Endothelial cell of umbilical vein (primary cell): ENCODE results near the gene TAGLN2. TPM values are rescaled to one million over a fixed set of nuclear protein-coding genes. Genes with fewer than 3 reads are reported as not detected.

ENCODE experiments used
- BruUV-seq: library from RNA; stranded (reverse); fragments of 400-500 nt; replicated peaks from 2 replicates; lab custom pipeline; 2021; lab: Mats Ljungman, UMichigan
- CTCF ChIA-PET: fragments of 300-600, 350-600 bp; sonication (Branson Sonifier 250); formaldehyde crosslinking; loops from one replicate; lab custom pipeline; 2021; ENCODE audit warnings: antibody characterized with exemption, inconsistent platforms; lab: Charles Lee
- POLR2A ChIA-PET: fragments of 300-600, 350-600 bp; sonication (Branson Sonifier 250); formaldehyde crosslinking; loops from one replicate; lab custom pipeline; 2021; ENCODE audit warnings: antibody characterized with exemption, inconsistent platforms; lab: Charles Lee
- DNase-seq: peaks from one replicate; pipeline ENCODE4 v3.0.0-alpha.2; 2011; ENCODE audit warnings: low read depth, low spot score
- FAIRE-seq: peaks from 2 replicates; lab custom pipeline; 2011; peaks lifted over from hg19 to GRCh38; lab: Jason Lieb, UNC
- H2AFZ ChIP-seq: 2 replicates; pipeline ENCODE4 v1.6.0; 2012; ENCODE audit warnings: low read depth, low read length, control low read depth, inconsistent platforms
- H3K27ac ChIP-seq: 2 replicates; pipeline ENCODE4 v1.5.1; 2011; ENCODE audit warnings: low read depth, mild to moderate bottlenecking, control low read depth, low read length, moderate library complexity; ENCODE audit not compliant: insufficient read depth
- H3K27me3 ChIP-seq, 2 experiments: 2 replicates each; pipeline versions ENCODE4 v1.6.0 to v1.6.1; 2011; ENCODE audit warnings: low read length in 2 of 2, mixed read lengths in 1 of 2; ENCODE audit not compliant: control insufficient read depth in 2 of 2, insufficient read depth in 2 of 2
- H3K36me3 ChIP-seq, 2 experiments: 2 replicates in 1 of 2; 3 replicates in 1 of 2; pipeline ENCODE4 v1.5.1; 2011; ENCODE audit warnings: low read length in 2 of 2, mild to moderate bottlenecking in 1 of 2, moderate library complexity in 1 of 2; ENCODE audit not compliant: control insufficient read depth in 2 of 2, insufficient read depth in 2 of 2; ENCODE audit errors: extremely low read depth in 1 of 2
- H3K4me1 ChIP-seq: 3 replicates; pipeline ENCODE4 v1.5.1; 2011; ENCODE audit warnings: mild to moderate bottlenecking, low read length; ENCODE audit not compliant: control insufficient read depth, insufficient read depth; ENCODE audit errors: extremely low read depth
- H3K4me2 ChIP-seq: 2 replicates; pipeline ENCODE4 v1.6.1; 2011; ENCODE audit warnings: low read length, control low read depth, mixed read lengths; ENCODE audit not compliant: insufficient read depth
- H3K4me3 ChIP-seq, 3 experiments: fragments of 200-600 bp in 1 of 3; sonication (generic), shearing (Covaris generic) in 1 of 3; replicated peaks in 1 of 3; 2 replicates each; pipeline ENCODE4 v1.5.1; 2011 to 2016; ENCODE audit warnings: control low read depth in 3 of 3, low read length in 3 of 3, mild to moderate bottlenecking in 2 of 3, inconsistent platforms in 1 of 3, low read depth in 1 of 3, moderate library complexity in 1 of 3; ENCODE audit not compliant: insufficient read depth in 1 of 3
- H3K79me2 ChIP-seq: 2 replicates; pipeline ENCODE4 v1.6.0; 2012; ENCODE audit warnings: low read length, inconsistent platforms; ENCODE audit not compliant: control insufficient read depth, insufficient read depth
- H3K9ac ChIP-seq: replicated peaks from 2 replicates; pipeline ENCODE3; 2011; ENCODE audit warnings: low read length, control low read depth; ENCODE audit not compliant: insufficient read depth; ENCODE audit errors: extremely low read depth
- H3K9me1 ChIP-seq: replicated peaks from 3 replicates; pipeline ENCODE4 v1.6.0; 2011; ENCODE audit warnings: mild to moderate bottlenecking, low read length; ENCODE audit not compliant: control insufficient read depth, insufficient read depth; ENCODE audit errors: extremely low read depth
- H3K9me3 ChIP-seq: replicated peaks from 2 replicates; pipeline ENCODE4 v1.5.1; 2012; ENCODE audit warnings: low read length, inconsistent platforms; ENCODE audit not compliant: control insufficient read depth, insufficient read depth
- H4K20me1 ChIP-seq: replicated peaks from 2 replicates; pipeline ENCODE3; 2011; ENCODE audit warnings: mild to moderate bottlenecking, low read length; ENCODE audit not compliant: control insufficient read depth, insufficient read depth; ENCODE audit errors: extremely low read depth
- EZH2 ChIP-seq: IDR thresholded peaks from 2 replicates; pipeline ENCODE4 v1.6.1; 2012; ENCODE audit warnings: borderline replicate concordance, low read depth, mild to moderate bottlenecking, moderate library complexity, low read length, inconsistent platforms; ENCODE audit not compliant: severe bottlenecking
- FOS ChIP-seq: IDR thresholded peaks from 2 replicates; pipeline ENCODE4 v1.6.1; 2011; ENCODE audit warnings: mild to moderate bottlenecking, low read length, moderate library complexity, borderline replicate concordance; ENCODE audit not compliant: insufficient read depth
- GATA2 ChIP-seq: IDR thresholded peaks from 2 replicates; pipeline ENCODE4 v1.7.0; 2011; ENCODE audit warnings: low read depth, mild to moderate bottlenecking, moderate library complexity, mixed read lengths, low read length; ENCODE audit not compliant: insufficient read length, insufficient read depth
- JUN ChIP-seq: IDR thresholded peaks from 2 replicates; pipeline ENCODE4 v1.6.1; 2011; ENCODE audit warnings: borderline replicate concordance, low read depth; ENCODE audit not compliant: insufficient read length, insufficient read depth
- POLR2AphosphoS5 ChIP-seq: IDR thresholded peaks from 2 replicates; pipeline ENCODE4 v1.6.1; 2012; ENCODE audit warnings: low read depth, mild to moderate bottlenecking, control low read depth, low read length, moderate library complexity; ENCODE audit not compliant: insufficient read depth
- dilution Hi-C: fragments of 300-500 bp; cut with MboI; formaldehyde crosslinking; loops from one replicate; pipeline ENCODE4 v1.15.0; 2019; ENCODE audit warnings: low sequenced_read_pairs; ENCODE audit not compliant: extremely low pct_ligation_motif_present
- intact Hi-C: fragments of 100-400 bp; cut with micrococcal nuclease; formaldehyde crosslinking; loops from one replicate; pipeline ENCODE4 v1.10.0; 2022
- polyA plus RNA-seq, 4 experiments: library from polyadenylated mRNA; depleted of rRNA in 3 of 4; stranded (reverse) in 3 of 4; unstranded in 1 of 4; fragments of >200 nt; gene quantifications; 2 replicates each; pipeline versions ENCODE4 v1.2.1 to v1.2.3, GENCODE V29; 2011 to 2012; ENCODE audit warnings: missing spikeins in 1 of 4
- total RNA-seq: library from RNA; stranded (reverse); gene quantifications from 2 replicates; pipeline ENCODE4 v1.2.3, GENCODE V29; 2021
- TF ChIP-seq, protein P1 (sequence below), 2 donors: IDR thresholded peaks; 1 replicate in 1 of 2; 2 replicates in 1 of 2; pipeline ENCODE4 v1.5.1; 2011; ENCODE audit warnings: low read length in 2 of 2, mild to moderate bottlenecking in 2 of 2, moderate library complexity in 2 of 2, control low read depth in 1 of 2, inconsistent platforms in 1 of 2, low read depth in 1 of 2; ENCODE audit not compliant: insufficient read depth in 1 of 2; ENCODE audit errors: extremely low read depth in 1 of 2
- TF ChIP-seq, protein P2 (sequence below): IDR thresholded peaks from 2 replicates; pipeline ENCODE4 v1.6.1; 2011; ENCODE audit not compliant: insufficient read depth, insufficient read length

The TAGLN2 gene
- total and polyA plus RNA-seq, 2 donors (not counting 3 experiments of a cell fraction or from before 2014, with no cell fraction given), result 646 to 1,279 TPM

DNA sequence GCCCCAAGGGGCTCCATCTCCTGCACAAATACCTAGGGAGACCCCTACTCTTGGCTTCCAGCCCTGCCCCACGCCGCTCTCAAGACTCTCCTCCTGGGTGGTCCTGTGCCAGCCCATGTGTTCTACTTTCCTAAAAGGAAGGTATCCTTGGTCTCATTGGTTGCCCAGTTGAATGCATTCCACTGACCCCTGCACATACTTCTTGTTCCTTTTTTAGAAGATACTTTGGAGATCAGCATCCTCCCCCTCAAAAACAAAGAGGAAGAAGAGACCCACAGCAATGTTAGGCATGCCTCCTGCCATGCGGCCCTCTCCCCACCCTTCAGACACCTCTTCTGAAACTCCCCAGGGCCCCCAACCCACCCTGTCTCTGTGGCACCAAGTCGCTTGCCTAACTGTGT, 24.7 kb upstream of the TAGLN2 start:
- Histone ChIP-seq H3K27me3 (peaks cover 34 to 37% of the 10 kb centered on the region in 2 experiments), H3K4me3 (no peak overlapping the region), H3K4me1 (peaks cover 5% of the 10 kb centered on the region), H3K36me3 (no peaks in the 10 kb centered on the region), H4K20me1 (no peaks in the 10 kb centered on the region), H3K27ac (no peak overlapping the region), H3K9ac (no peak overlapping the region), H3K79me2 (no peaks in the 10 kb centered on the region), H3K9me3 (no peaks in the 10 kb centered on the region), H3K4me2 (no peak overlapping the region), H3K9me1 (no peaks in the 10 kb centered on the region), H2AFZ (no peak overlapping the region)
- ChIA-PET POLR2A (no interaction called here), CTCF (interaction anchor here (1.0 to 1.8 kb wide), 3 partner anchors 8 to 151 kb away, joined by 3 to 4 read pairs (median 4); no protein-coding TSS in a partner anchor)
- no TSS peak for BruUV-seq
- intact Hi-C loops (no loop called here), dilution Hi-C loops (no loop called here)
- DNase-seq, result no peak
- TF ChIP-seq GATA2 (no peak), FOS (no peak), JUN (no peak), EZH2 (no peak), POLR2AphosphoS5 (no peak)
- TF ChIP-seq, protein P1, sequence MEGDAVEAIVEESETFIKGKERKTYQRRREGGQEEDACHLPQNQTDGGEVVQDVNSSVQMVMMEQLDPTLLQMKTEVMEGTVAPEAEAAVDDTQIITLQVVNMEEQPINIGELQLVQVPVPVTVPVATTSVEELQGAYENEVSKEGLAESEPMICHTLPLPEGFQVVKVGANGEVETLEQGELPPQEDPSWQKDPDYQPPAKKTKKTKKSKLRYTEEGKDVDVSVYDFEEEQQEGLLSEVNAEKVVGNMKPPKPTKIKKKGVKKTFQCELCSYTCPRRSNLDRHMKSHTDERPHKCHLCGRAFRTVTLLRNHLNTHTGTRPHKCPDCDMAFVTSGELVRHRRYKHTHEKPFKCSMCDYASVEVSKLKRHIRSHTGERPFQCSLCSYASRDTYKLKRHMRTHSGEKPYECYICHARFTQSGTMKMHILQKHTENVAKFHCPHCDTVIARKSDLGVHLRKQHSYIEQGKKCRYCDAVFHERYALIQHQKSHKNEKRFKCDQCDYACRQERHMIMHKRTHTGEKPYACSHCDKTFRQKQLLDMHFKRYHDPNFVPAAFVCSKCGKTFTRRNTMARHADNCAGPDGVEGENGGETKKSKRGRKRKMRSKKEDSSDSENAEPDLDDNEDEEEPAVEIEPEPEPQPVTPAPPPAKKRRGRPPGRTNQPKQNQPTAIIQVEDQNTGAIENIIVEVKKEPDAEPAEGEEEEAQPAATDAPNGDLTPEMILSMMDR (IDR thresholded peaks at IDR 0.05; ENCODE audit: extremely low read depth in 1 of 2, insufficient read depth in 1 of 2, low read depth in 1 of 2, low read length in 2 of 2), result no peak
- TF ChIP-seq, protein P2, sequence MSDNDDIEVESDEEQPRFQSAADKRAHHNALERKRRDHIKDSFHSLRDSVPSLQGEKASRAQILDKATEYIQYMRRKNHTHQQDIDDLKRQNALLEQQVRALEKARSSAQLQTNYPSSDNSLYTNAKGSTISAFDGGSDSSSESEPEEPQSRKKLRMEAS, result no peak
- no peak for FAIRE-seq
